ENCODE data around the gene CYP19A1.

CYP19A1 gene

GRCh38 chr15:51338496-51338895 lies at the start of gene CYP19A1:
TSS of gene CYP19A1 (minus strand) at chr15:51338596. CDS start at chr15:51242912, 95,684 bp downstream.
- no peak for DNase-seq (ENCODE audit: low read depth)
- Histone ChIP-seq H3K9ac (ENCODE audit: low read length) (no peak within 1 kb of the TSS), H3K27me3 (replicated peaks; ENCODE audit: control insufficient read depth, insufficient read depth, low read length) (peaks cover 17% of the 10 kb centered on the region), H3K9me3 (ENCODE audit: control insufficient read depth, low read length) (no peaks in the 10 kb centered on the region), H3K4me1 (ENCODE audit: control insufficient read depth, insufficient read depth, low read length) (peaks cover 18% of the 10 kb centered on the region), H3K4me3 (ENCODE audit: low read length) (no peak within 1 kb of the TSS), H3K36me3 (ENCODE audit: control insufficient read depth, insufficient read depth, low read length, severe bottlenecking) (no peaks in the 10 kb centered on the region)

DNA sequence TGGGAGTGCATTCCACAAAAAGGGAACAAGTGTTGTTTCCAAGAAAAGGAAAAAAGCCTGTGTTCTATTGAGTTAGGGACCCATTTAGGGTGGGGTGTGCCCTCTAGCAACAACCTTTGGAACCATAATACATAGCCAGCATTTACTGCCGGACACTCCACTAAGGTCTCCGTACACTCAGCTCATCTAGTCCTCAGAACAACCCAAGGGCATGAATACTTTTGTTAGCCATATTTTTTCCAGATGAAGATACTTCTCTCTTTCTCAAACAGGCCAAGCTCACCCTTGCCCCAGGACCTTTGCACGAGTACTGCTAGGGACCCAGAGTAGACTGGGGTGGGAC lies 49.3 kb upstream of the CYP19A1 start:
- no peaks in the 10 kb centered on the region for H3K4me1 ChIP-seq (ENCODE audit: control insufficient read depth, insufficient read depth, low read length)
- no peak overlapping the region for H3K4me3 ChIP-seq (ENCODE audit: low read length)
- no peak overlapping the region for H3K9ac ChIP-seq (ENCODE audit: low read length)
- no peaks in the 10 kb centered on the region for H3K27me3 ChIP-seq (replicated peaks; ENCODE audit: control insufficient read depth, insufficient read depth, low read length)
- no peak for DNase-seq (ENCODE audit: low read depth)
- no peaks in the 10 kb centered on the region for H3K9me3 ChIP-seq (ENCODE audit: control insufficient read depth, low read length)
- H3K36me3 ChIP-seq (ENCODE audit: control insufficient read depth, insufficient read depth, low read length, severe bottlenecking): no peaks in the 10 kb centered on the region

DNA sequence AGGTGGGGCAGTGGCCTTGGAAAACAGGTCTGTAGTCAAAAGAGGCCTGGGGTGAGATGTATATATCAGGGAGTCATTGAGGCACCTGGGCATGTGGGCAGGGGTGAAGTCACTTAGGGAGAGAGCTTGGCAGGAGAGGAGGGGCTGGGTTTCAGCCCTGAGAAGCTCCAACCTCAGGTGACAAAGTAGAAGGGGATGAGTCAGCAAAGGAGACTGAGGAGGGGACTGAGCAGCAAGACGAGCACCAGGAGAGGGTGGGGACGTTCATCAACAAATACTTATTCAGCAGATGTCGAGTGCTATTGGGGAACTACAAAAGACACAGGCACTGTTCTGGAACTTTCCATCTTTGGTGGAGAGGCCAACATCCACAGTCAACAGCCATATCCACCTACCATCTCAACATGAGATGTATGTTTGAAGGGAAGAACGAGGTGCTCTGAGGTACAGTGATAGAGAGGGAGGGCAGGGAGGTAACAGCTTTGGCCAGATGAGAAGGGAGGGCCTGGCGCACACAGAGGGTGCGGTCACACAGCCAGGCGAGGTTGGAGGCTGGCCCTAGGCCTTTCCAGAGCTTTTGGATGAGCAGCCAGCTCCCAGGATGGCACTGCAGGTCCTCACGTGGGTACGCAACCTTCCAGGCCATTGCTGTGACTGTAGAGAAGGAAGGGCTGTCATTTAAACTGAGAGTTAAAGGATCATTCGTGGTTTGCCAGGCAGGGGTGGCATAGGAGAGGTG lies 48.7 kb upstream of the CYP19A1 start:
- DNase-seq (ENCODE audit: low read depth): no peak
- no peaks in the 10 kb centered on the region for H3K4me1 ChIP-seq (ENCODE audit: control insufficient read depth, insufficient read depth, low read length)
- H3K9ac ChIP-seq (ENCODE audit: low read length): no peak overlapping the region
- no peaks in the 10 kb centered on the region for H3K9me3 ChIP-seq (ENCODE audit: control insufficient read depth, low read length)
- no peak overlapping the region for H3K4me3 ChIP-seq (ENCODE audit: low read length)
- H3K27me3 ChIP-seq (replicated peaks; ENCODE audit: control insufficient read depth, insufficient read depth, low read length): no peaks in the 10 kb centered on the region
- no peaks in the 10 kb centered on the region for H3K36me3 ChIP-seq (ENCODE audit: control insufficient read depth, insufficient read depth, low read length, severe bottlenecking)

DNA sequence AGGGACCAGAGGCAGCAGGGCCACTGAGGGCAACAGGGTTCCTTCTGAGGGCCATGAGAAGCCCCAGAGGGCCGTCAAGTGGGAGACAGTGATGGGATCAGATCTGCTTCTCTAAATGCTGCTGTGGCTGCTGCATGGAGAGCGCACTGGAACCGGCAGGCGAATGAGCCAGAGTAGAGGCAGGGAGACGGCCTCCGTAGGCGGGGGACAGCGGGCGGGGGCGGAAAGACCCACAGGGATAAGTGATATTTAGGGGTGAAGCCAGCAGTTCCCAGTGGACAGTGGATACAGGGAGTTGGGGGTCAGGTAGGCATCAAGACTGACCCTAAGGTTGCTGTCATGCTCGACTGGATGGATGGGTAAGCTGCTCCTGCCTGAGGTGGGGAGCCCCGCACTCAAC lies 48.1 kb upstream of the CYP19A1 start:
- Histone ChIP-seq H3K9ac (ENCODE audit: low read length) (no peak overlapping the region), H3K9me3 (ENCODE audit: control insufficient read depth, low read length) (no peaks in the 10 kb centered on the region), H3K4me1 (ENCODE audit: control insufficient read depth, insufficient read depth, low read length) (no peaks in the 10 kb centered on the region), H3K27me3 (replicated peaks; ENCODE audit: control insufficient read depth, insufficient read depth, low read length) (no peaks in the 10 kb centered on the region), H3K4me3 (ENCODE audit: low read length) (no peak overlapping the region), H3K36me3 (ENCODE audit: control insufficient read depth, insufficient read depth, low read length, severe bottlenecking) (no peaks in the 10 kb centered on the region)
- DNase-seq (ENCODE audit: low read depth): no peak

DNA sequence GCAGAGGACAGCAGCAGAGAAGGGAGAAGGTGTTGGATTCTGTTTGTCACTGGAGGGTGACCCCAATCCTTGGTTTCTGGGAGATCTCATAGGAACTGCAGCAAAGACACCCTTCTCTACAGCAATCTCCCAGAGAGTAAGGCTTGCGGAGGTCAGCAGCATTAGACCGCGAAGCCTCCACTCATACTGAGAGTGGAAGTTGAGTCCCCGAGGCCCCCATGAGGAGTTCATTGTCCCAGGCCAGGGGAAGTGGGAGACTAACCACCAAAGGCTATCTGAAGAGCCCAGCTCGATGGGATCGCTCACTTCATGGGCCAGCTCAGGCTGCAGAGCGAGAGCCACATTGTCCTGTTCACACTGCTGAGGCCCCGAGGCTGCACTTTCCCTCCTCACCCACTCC lies 47.6 kb upstream of the CYP19A1 start:
- no peaks in the 10 kb centered on the region for H3K27me3 ChIP-seq (replicated peaks; ENCODE audit: control insufficient read depth, insufficient read depth, low read length)
- no peaks in the 10 kb centered on the region for H3K9me3 ChIP-seq (ENCODE audit: control insufficient read depth, low read length)
- no peak for DNase-seq (ENCODE audit: low read depth)
- no peak overlapping the region for H3K4me3 ChIP-seq (ENCODE audit: low read length)
- no peaks in the 10 kb centered on the region for H3K36me3 ChIP-seq (ENCODE audit: control insufficient read depth, insufficient read depth, low read length, severe bottlenecking)
- H3K4me1 ChIP-seq (ENCODE audit: control insufficient read depth, insufficient read depth, low read length): peaks cover 1% of the 10 kb centered on the region
- H3K9ac ChIP-seq (ENCODE audit: low read length): no peak overlapping the region

GRCh38 chr15:51382787-51383186 lies 44.4 kb upstream of the CYP19A1 start:
- peak; percentile 81 for DNase-seq (ENCODE audit: low read depth)
- Histone ChIP-seq H3K9me3 (ENCODE audit: control insufficient read depth, low read length) (no peaks in the 10 kb centered on the region), H3K4me3 (ENCODE audit: low read length) (no peak overlapping the region), H3K9ac (ENCODE audit: low read length) (no peak overlapping the region), H3K4me1 (ENCODE audit: control insufficient read depth, insufficient read depth, low read length) (peaks cover 15% of the 10 kb centered on the region), H3K27me3 (replicated peaks; ENCODE audit: control insufficient read depth, insufficient read depth, low read length) (no peaks in the 10 kb centered on the region), H3K36me3 (ENCODE audit: control insufficient read depth, insufficient read depth, low read length, severe bottlenecking) (no peaks in the 10 kb centered on the region)

DNA sequence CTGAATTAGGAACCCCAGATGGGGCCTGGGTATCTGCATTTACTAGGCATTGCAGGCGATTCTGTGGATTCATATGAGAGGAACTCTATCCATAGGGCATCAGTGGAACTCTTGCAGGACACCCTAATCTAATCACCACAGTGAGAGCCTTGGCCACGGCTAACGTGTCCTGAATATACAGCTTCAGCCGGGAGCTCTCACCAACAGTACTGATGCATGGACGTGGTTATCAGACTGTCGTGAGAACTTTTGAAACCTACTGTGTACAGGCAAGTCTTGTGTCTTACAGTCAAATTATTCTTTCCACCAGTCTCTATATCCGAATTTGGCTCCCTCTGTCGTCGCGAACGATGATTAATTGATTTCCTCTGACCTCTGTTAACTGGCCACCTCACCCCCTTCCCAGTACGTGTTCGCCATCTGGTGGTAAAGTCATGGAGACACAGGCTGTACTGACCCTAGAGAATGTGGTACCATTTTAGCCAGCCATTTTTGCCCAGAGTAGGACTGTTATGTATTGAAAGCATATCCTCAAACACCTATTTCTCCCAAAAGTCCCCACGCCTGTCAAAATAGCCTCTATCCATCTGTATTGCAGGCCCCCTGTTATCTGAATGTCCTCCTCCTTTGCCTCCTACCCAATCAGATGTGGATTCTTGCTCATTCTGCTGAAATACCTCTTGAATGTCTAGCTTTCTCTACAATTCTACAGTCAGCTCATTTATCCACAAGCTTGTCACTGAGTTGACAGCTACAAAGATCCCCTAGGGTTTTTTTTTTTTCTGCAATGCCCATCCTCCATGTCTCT lies 42.8 kb upstream of the CYP19A1 start:
- peak; percentile 90 for DNase-seq (ENCODE audit: low read depth)
- Histone ChIP-seq H3K27me3 (replicated peaks; ENCODE audit: control insufficient read depth, insufficient read depth, low read length) (no peaks in the 10 kb centered on the region), H3K9ac (ENCODE audit: low read length) (no peak overlapping the region), H3K4me1 (ENCODE audit: control insufficient read depth, insufficient read depth, low read length) (peaks cover 18% of the 10 kb centered on the region), H3K9me3 (ENCODE audit: control insufficient read depth, low read length) (no peaks in the 10 kb centered on the region), H3K4me3 (ENCODE audit: low read length) (no peak overlapping the region), H3K36me3 (ENCODE audit: control insufficient read depth, insufficient read depth, low read length, severe bottlenecking) (no peaks in the 10 kb centered on the region)

DNA sequence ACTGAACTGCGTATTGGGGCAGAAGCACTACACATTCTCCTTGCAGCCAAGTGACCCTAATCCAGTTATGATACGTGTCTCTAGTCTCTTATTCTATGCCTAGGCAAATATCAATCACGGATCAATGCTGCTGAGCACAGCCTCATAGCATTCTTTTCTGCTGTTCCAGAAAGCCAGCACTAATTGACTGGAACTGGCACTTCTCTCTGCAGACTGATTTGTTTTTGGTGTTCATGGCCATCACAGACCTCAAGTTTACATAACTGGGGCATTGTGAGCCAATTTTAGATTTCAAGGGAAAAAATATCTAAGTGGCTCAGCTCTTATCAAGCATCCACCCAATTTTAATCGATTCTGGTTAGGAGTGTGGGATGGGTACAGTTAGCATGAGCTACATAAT lies 41.0 kb upstream of the CYP19A1 start:
- peaks cover 18% of the 10 kb centered on the region for H3K4me1 ChIP-seq (ENCODE audit: control insufficient read depth, insufficient read depth, low read length)
- H3K27me3 ChIP-seq (replicated peaks; ENCODE audit: control insufficient read depth, insufficient read depth, low read length): no peaks in the 10 kb centered on the region
- H3K9ac ChIP-seq (ENCODE audit: low read length): no peak overlapping the region
- H3K4me3 ChIP-seq (ENCODE audit: low read length): no peak overlapping the region
- no peaks in the 10 kb centered on the region for H3K9me3 ChIP-seq (ENCODE audit: control insufficient read depth, low read length)
- no peak for DNase-seq (ENCODE audit: low read depth)
- H3K36me3 ChIP-seq (ENCODE audit: control insufficient read depth, insufficient read depth, low read length, severe bottlenecking): no peaks in the 10 kb centered on the region

GRCh38 chr15:51378406-51378805 lies 40.0 kb upstream of the CYP19A1 start:
- no peaks in the 10 kb centered on the region for H3K27me3 ChIP-seq (replicated peaks; ENCODE audit: control insufficient read depth, insufficient read depth, low read length)
- no peak overlapping the region for H3K4me3 ChIP-seq (ENCODE audit: low read length)
- H3K9me3 ChIP-seq (ENCODE audit: control insufficient read depth, low read length): no peaks in the 10 kb centered on the region
- H3K9ac ChIP-seq (ENCODE audit: low read length): no peak overlapping the region
- H3K36me3 ChIP-seq (ENCODE audit: control insufficient read depth, insufficient read depth, low read length, severe bottlenecking): no peaks in the 10 kb centered on the region
- no peak for DNase-seq (ENCODE audit: low read depth)
- H3K4me1 ChIP-seq (ENCODE audit: control insufficient read depth, insufficient read depth, low read length): peaks cover 18% of the 10 kb centered on the region

DNA sequence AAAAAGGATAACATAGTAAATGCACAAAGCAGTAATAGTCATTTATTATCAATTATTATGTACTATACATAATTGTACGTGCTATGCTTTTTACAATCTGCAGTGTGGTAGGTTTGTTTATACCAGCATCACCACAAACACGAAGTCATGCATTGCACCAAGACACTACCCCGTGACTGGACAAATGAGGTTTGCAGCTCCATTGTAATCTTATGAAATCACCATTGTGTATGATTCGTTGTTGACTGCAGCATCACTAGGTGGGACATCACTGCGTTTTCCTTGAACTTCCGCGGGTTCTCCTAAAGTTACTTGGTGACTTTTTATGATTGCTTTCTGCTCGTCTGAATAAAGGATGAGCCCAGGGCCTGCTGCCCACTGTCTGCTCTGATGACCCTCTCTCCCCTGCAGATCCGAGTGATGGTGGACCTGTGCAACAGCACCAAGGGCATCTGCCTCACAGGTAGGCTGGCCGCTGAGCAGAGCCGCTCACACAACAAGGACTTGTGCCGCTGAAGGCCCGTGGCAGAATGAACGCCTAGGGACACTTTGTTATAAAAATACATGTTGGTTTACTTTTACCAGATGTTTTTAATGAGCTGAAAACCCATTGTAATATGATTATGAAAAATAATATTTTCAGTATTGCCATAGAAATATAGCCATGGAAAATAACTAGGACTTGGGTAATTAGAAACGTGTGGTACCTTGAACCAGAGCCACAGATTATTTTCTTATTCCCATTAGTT lies 38.8 kb upstream of the CYP19A1 start:
- Histone ChIP-seq H3K4me1 (ENCODE audit: control insufficient read depth, insufficient read depth, low read length) (peaks cover 18% of the 10 kb centered on the region), H3K9ac (ENCODE audit: low read length) (no peak overlapping the region), H3K36me3 (ENCODE audit: control insufficient read depth, insufficient read depth, low read length, severe bottlenecking) (no peaks in the 10 kb centered on the region), H3K9me3 (ENCODE audit: control insufficient read depth, low read length) (no peaks in the 10 kb centered on the region), H3K27me3 (replicated peaks; ENCODE audit: control insufficient read depth, insufficient read depth, low read length) (no peaks in the 10 kb centered on the region), H3K4me3 (ENCODE audit: low read length) (no peak overlapping the region)
- DNase-seq (ENCODE audit: low read depth): peak; percentile 15

DNA sequence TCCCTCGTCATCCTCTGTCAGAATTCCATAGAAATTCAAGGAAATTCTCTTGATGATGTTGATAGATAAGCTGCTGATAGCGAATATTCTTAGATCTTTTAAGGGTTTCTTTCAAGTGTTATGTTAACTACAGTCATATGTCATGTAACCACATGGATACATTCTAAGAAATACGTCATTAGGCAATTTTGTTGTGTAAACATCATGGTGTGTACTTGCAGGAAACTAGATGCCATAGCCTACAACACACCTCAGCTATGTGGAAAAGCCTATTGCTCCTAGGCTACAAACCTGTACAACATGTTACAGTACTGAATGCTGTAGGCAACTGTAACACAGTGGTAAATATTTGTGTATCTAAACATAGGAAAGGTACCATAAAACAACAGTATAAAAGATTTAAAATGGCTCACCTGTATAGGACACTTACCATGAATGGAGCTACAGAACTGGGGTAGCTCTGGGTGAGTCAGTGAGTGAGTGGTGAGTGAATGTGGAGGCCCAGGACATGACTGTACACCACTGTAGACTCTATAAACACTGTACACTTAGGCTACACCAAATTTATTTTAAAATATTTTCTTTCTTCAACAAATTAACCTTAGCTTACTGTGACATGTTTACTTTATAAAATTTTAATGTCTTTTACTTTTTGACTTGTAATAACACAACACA lies 37.7 kb upstream of the CYP19A1 start:
- Histone ChIP-seq H3K4me1 (ENCODE audit: control insufficient read depth, insufficient read depth, low read length) (peaks cover 17% of the 10 kb centered on the region), H3K9me3 (ENCODE audit: control insufficient read depth, low read length) (no peaks in the 10 kb centered on the region), H3K27me3 (replicated peaks; ENCODE audit: control insufficient read depth, insufficient read depth, low read length) (no peaks in the 10 kb centered on the region), H3K4me3 (ENCODE audit: low read length) (no peak overlapping the region), H3K9ac (ENCODE audit: low read length) (no peak overlapping the region), H3K36me3 (ENCODE audit: control insufficient read depth, insufficient read depth, low read length, severe bottlenecking) (no peaks in the 10 kb centered on the region)
- peak; percentile 21 for DNase-seq (ENCODE audit: low read depth)
